Stimulated activated CD4-positive, alpha-beta T cell treated with anti-CD3 and anti-CD28 coated beads, Interleukin-1b, Interleukin-23, amount 100 ng/mL, for 4 hours (primary cell): ENCODE measurements around the gene SLC10A6.

Source experiments
- DNase-seq, 2 donors: peaks; one replicate each; pipeline ENCODE4 v3.0.0-alpha.2; 2020; ENCODE audit warnings: low read depth in 2 of 2

The SLC10A6 gene

DNA sequence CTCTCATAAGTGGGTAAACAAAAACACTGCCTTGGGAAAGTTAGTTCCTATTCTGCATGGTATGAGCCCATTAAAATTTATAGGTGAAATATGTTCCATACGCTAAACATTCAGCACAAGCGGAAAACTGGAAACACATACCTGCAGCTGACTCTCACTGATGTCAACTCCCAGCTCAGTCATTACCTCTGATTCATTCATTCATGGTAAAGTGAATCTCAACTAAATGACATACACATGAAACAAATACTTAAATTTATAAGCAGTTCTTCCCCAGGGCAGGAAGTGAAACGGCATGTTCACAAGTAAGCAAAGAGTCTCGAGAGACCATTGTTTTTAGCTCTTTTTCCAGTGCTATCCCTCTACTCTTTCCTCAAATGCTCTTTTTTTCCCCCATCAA lies 1.6 kb downstream of the SLC10A6 start:
- DNase-seq: no peak

DNA sequence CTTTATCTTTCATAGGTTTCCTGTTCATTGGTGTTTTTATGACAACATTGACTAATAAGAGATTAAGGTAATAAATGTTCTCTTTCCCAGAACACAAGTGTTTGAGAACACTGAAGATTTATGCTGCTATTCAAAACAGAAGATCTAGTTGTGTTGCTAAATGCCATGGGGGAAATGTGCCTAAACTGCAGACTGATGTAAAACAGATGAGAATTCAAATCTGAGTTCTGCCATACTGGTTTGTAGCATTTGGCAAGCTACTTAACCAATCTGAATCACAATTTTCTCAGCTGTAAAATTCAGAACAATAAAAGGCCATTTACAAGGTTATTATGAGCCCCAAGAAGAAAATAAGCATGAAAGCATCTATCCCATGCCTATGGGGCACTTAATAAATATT lies 2.3 kb downstream of the SLC10A6 start:
- DNase-seq: no peak

DNA sequence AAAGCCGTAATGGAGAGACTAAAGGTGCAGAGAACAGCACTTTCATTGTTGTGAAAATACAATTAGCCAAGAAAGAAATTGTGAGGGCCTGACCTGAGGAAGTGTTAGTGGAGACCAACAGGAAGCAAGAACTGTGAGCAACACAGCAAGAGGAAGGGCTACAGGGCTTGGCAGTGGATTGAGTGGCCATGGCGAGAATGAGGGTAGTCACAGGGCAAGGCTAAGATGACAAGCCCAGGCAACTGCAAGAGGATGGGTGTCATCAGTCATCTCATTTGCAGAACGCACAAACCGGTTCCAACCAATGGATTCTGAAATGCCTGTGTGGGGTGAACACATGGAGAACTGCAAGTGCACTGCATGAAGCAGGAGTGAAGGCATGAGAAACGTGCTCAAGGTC lies 3.6 kb downstream of the SLC10A6 start:
- DNase-seq: no peak

DNA sequence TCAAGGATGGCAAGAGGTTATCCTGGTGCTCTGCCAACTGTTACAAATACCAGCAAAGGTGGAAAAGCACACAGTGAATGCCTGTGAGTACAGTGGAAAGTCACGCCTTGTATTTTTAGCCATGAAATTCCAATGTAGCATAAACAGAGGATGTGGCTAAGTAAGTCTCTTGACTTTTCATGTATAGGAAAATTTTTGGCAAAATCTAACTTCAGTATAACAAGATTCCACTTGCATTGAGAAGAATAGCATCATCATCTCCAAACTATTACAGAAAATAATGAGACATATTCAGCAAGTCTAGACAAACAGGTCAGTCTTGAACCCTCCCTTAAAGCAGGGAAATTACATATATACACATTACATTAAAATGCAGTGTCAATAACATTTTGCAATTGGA lies 7.9 kb downstream of the SLC10A6 start:
- DNase-seq: no peak

DNA sequence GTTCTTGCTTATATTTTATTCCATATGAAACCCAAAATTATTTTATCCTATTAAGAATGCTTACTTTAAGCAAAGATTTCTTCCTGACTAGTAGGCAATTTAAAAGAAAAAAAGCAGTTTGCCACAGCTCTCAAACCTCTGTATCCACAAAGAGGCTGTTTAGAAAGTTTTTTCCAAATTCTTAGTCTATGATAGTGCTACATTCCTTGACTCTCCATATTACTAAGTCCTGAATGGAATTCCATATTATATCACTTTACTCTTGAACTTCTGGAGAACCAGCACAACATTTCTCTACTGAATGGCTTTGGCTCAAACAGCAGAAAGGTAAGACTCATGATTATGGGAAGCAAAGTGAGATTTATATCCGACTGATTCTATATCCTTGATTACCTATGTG lies 8.3 kb downstream of the SLC10A6 start:
- DNase-seq: no peak

DNA sequence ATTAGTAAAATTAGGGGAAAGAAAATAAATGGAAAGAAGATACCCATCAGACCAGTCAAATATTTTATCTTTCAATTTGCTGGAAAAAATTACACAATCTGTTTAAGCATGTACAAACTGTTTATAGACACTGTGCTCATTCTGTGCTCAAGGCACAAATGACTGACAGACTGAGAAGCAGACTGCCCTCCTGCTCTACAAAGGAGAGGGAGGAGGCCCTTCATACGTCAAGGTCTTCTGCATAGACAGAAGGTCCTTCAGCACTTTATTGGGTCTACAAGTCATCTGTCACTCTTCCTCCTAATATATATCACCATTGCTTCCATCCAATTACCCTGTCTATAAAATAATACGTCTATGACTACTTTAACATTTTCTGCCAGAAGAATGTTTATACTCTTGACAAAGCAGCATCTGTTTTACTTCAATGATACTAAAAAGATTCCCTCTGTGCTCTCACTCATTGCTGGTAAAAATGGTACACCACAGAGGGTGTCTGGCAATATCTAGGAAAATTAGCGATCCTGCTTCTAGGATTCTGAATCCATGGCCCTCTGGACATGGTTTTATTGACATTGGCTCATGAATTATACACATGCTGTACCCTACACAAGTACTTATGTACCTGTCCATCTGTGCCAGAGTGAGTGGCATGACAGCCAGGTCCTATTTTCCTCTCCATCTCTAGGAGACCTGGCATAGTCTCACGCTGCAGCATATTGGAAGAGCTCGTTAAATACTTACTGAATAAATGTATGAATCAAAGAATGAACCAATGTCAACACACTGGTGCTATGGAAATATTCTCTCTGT lies 11.3 kb downstream of the SLC10A6 start:
- DNase-seq: no peak

DNA sequence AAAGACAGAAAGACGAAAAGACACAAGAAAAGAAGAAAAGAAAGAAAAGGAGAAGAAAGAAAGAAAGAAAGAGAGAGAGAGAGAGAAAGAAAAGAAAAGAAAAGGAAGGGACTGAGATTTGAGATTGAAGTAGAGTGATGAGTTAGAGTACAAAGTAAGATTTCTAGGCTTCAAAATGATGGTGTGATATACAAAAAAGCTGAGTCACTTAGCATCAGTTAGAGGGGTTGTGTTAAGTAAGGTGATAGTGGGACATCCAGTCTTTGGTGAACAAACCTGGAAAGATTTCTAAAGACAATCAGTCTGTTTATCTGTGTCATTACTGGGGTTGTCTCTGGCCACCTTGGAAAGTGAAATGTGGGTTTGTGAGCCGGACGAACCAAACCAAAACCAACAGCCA lies 13.5 kb downstream of the SLC10A6 start:
- no peak for DNase-seq

DNA sequence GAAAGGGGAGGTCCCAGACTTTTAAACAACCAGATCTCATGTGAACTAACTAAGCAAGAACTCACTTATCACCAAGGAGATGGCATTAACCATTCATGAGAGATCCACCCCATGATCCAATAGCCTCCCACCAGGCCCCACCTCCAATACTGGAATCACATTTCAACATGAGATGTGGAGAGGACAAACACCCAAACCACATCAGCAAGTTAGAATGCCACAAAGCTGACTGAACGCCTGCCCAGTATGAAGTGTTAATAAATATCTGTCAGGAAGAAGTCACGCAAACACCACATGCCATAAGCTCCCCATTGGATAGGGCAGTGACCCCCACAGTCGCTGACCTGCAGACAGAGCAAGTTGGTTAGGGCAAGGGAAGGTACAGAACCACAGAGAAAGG lies 14.3 kb downstream of the SLC10A6 start:
- no peak for DNase-seq

DNA sequence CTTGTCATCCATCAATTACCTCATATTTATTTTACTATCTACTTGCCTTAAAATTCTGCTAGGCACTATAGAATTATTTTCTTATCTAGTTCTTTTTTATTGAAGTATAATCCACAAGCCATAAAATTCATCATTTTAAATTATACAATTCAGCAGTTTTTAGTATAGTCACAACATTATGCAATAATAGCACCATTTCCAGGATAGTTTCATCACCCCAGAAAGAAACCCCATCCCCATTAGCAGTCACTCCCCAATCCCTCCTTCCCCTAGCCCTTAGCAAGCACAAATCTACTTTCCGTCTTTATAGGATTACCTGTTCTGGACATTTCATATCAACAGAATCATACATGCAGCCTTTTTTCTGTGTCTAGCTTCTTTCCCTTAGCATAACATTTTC lies 15.6 kb downstream of the SLC10A6 start:
- DNase-seq: no peak

DNA sequence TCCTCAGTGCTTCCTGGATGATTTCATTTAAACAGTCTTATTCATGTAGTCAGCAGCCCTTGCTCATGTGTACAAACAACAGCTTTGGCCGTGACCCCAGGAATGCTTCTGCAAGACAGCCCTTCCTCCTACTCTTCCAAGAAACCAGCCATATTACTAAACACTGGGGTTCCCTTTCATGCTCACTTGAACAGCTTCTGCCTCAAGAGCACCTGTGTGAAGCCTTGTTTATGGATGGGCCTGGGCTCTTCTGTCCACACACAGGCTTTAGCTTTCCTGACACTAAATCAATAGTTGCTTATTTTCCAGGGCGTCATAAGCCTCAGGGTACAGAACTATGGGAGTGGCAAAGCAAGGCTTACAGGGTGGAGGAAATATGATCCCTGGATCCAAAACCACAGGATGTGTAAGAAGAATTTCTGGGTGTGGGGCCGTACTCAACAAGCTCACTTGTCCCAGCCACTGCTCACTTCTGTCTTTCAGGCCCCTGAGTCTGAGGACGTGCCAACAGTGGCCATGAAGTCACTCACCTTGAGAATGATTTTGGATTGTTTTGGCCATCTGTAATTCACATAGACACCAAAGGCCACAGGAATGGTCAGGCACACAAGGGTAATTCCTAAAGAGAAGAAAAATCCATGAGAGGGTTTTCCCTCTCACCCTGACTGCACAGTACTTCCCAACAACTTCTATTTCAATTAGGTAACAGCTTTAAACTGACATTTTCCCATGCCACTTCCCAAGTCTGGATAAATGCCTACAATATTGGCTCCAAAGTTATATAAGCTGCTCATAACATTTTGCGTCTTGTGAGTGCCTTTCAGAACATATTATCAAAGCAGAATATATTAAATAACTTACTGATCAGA lies 17.7 kb downstream of the SLC10A6 start:
- no peak for DNase-seq

DNA sequence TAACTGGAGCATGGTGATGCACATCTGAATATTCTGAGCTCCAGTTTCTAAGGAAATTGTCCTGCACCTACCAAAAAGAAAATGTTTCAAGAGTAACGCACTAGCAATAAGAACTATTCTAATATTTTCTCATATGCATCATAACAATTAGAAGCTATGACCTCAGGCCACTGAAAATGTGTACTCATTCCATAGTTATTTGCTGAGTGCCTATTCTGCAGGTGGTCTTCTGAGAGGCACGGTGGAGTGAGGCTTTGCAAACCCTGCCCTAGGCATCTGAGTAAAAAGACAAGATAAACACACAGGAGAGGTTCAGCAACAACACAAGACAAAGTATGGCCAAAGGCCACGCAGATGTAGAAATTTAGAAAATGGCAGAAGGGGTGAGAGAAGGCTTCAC lies 23.7 kb downstream of the SLC10A6 start:
- no peak for DNase-seq

DNA sequence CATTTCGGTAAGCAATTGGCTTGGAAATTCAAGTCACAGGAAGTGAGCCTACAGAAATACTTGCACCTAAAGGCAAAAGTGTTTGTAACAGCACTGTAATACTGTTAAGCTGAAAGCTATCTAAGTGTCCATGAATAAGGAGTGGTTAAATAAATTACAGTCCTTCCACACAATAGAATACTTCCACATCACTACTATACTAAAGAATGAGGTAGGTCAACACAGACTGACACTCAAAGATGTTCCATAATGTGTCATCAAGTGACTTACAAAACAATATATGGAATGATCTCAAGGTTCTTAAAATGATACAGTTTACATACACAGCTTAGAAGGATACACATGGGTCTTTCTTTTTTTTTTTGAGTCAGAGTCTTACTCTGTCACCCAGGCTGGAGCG lies 27.0 kb downstream of the SLC10A6 start:
- DNase-seq: no peak

DNA sequence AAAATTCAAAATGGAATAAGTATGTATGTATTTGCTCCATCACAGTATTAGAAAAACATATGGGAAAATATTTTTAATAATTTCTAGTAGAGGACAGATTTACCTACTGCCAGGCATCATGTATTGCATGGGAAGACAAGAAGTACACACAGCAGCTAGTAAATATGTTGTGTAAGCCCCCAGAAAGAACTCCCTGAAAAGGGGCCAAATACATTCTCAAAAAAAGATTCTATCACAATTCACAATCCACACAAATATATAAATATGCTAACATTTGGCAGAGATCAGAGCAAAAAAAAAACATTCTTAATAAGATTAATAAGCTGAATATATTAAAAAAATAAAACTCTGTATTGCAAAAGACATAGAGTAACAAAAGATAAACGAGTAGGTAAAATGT lies 28.0 kb downstream of the SLC10A6 start:
- no peak for DNase-seq

DNA sequence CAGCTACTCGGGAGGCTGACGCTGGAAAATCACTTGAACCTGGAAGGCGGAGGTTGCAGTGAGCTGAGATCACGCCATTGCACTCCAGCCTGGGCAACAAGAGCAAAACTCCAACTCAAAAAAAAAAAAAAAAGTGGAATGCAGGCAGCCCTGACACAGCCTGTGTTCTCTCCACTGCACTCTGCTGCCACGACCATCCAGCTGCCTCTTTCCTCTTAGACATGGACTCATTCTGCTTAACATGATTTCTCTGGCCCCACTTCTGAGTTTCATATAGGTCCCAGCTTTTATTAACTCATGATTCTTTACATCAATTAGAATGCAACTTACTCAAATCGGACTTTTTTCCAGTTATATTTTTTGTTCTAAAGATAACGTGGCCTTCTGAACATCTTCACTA lies 29.6 kb downstream of the SLC10A6 start:
- no peak for DNase-seq

DNA sequence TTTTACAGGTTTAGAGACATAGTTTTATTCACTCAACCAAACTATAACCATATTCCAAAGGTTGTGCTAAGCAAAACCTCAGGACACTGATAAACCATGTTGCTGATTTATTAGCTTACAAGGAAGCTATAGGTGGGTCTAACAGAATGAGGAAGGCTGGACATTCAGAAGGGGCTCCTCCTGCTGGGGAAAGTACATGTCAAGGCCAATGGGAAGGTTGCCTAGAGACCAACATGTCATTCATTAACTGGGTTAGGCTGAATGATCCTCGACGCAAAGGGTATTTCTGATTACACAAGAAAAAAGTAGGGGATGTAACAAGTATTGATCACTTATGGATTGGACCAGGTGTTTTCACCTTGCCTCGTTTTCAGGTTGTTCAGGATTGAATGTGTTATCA lies 30.3 kb downstream of the SLC10A6 start:
- DNase-seq: no peak

DNA sequence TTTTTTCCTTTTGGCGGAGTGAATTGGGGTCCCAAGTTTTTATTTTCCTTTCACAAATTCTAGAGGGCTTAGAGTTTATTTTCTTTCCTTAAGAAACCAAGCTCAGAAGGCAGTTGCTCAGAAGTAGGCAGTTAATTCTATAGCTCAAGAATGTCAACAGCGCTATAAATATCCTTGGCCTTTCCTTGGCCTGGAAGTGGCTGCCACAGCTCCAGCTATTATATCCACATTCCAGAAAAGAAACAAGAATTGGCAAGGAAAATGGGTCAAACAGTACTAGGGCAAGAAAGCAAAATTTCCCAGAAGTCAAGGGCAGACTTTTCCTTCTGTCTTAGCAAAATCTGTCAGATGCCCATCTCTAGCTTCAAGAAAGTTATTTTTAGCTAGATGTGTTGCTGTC lies 31.0 kb downstream of the SLC10A6 start:
- DNase-seq: no peak

DNA sequence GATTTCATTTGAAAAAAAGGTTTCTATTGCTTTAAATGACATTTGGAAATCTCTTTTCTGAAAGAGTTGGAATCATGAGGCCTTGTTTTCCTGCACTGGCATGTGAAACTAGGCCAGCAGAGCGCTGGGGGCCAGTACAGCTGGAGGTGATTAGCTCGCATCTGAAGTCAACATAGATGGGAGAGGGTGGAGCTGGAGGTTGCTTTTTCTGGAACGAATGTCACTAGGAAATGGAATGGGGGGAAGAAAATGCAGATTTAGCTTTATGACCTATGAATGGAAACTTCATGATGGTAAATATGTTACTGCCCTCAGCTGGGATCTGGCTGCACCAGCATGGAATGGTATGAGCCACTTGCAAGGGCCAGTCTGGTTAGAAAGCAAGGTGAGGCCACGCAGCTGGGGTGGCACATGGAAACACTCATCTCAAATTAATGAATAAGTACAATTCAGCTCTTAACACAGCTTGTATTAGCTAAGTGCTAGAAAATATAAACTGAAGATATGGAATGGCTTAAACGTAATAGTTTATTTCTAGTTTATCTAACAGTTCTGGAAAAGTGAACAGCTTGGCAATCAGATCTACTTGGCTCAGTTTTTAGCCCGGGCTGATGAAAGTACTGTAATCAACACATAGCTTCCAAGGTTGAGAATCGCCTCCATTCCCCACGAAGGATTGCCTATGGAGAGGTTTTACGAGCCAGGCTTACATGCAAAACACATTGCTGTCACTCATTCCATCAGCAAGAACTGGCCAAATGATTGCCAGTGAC lies 32.5 kb downstream of the SLC10A6 start:
- no peak for DNase-seq

DNA sequence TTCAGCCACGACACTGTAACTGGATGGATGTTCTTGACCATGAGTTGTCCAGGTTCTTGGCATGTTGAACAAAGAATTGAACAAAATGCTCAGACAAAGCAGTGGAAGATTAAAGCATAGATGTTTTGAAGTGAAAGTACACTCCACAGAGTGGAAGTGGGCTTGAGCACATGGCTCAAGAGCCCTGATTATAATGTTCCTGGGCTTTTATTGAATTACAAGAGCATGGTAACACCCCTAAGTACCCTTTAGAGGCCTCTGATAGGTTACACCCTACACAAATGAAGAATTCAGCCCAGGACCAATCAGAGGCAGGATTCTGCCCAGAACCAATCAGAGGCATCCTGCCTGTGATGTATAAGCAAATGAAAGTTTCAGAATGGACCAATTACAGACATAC lies 33.5 kb downstream of the SLC10A6 start:
- DNase-seq: no peak

DNA sequence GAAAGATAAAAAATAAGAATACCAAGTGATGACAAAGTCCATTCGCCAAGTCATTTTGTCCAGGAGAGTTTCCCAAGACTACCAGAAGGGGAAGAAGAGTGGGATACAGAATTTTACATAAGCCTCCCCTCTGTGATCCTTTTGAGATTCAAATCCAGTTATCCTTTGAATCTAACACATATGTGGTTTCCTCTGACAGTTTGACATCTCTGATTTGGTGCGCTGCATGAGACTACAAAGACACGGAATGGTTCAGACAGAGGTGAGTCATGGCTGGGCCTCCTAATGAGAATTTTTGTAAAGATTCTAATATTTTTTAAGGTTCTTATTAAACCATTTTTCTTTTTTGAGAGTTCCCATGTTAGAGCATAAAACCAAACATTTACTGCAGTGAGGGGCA lies 38.3 kb downstream of the SLC10A6 start:
- no peak for DNase-seq

DNA sequence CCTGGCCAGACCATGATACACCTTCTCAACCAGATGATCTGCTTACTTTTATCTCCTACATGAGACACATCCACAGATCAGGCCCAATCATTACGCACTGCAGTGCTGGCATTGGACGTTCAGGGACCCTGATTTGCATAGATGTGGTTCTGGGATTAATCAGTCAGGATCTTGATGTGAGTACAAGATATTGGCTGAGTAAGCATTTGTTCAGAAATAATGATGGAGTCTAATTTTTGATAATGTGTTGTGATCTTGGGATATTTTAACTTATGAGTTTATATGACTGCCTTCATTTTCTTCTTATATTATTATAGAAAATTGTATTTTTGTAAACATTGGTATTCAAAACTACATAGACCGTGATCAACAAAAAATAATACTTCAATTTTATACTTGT lies 39.4 kb downstream of the SLC10A6 start:
- no peak for DNase-seq

DNA sequence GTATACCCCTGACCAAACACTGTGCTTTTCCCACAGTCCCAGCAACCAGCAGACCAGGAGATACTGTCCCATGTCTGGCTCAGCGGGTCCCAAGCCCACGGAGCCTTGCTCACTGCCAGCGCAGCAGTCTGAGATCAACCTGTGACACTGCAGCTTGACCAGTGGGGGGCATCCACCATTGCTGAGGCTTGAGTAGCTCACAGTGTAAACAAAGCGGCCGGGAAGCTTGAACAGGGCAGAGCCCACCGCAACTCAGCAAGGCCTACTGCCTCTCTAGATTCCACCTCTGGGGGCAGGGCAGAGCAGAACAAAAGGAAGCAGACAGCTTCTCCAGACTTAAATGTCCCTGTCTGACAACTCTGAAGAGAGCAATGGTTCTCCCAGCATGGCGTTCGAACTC lies 58.1 kb downstream of the SLC10A6 start:
- no peak for DNase-seq

DNA sequence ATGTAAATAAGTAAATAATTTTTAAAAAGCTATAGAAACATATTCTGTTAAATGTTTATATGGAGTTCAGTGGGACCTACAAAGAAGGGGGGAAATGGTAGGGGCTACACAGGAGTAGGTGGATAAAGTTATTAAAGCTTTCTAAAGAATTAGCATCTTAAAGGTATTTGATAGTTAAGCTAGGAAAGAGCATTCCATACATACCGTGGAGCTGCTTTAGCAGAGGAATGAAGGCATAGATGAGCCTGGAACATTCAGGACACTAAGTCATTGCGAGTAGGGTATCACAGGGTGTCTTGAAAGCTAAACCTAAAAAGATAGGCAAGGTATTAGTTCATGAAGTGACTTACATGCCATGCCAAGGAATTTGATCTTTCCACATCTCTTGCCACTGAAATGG lies 60.4 kb downstream of the SLC10A6 start:
- no peak for DNase-seq

DNA sequence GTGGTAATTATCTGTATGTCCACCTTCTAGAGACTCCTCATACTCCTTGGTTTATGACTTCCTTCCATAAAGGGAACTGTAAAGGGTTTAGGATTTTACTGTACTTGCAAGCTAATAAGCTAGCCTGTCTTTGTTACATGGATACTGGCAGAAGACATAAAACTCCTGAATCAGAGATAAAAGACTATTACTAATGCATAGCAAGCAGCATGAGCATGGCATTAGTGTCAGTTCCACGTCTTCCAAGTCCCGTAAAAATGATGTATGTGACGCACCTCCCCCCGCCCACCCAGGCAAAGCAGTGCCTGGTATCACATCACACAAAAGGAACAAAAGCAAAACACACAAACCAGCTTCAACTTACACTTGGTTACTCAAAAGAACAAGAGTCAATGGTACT lies 71.0 kb downstream of the SLC10A6 start:
- DNase-seq: no peak
